CD4-positive, alpha-beta T cell (primary cell): Measurements from ENCODE around the gene PAF1. TPM values are rescaled to one million over a fixed set of nuclear protein-coding genes. Genes with fewer than 3 reads are reported as not detected.

Experiments
- ATAC-seq: fragments of 200-7000 bp; cut with Tn5 transposase; one replicate; pipeline ENCODE4 v1.10.0; 2022; ENCODE audit warnings: mild to moderate bottlenecking; ENCODE audit not compliant: poor library complexity
- CTCF ChIA-PET: fragments of 350-600 bp; sonication (Branson Sonifier 250); formaldehyde crosslinking; loops from one replicate; lab custom pipeline; 2021; ENCODE audit warnings: antibody characterized with exemption, inconsistent platforms; lab: Charles Lee
- POLR2A ChIA-PET: fragments of 350-600 bp; sonication (Branson Sonifier 250); formaldehyde crosslinking; loops from one replicate; lab custom pipeline; 2021; ENCODE audit warnings: antibody characterized with exemption, inconsistent platforms; lab: Charles Lee
- DNase-seq, 14 experiments: peaks; one replicate each; pipeline ENCODE4 v3.0.0-alpha.2; 2013 to 2020; ENCODE audit warnings: mixed read lengths in 2 of 14
- H3K27ac ChIP-seq, 2 donors: one replicate each; pipeline versions ENCODE4 v1.5.1 to v1.7.0; 2013; ENCODE audit warnings: low read length in 2 of 2, low read depth in 1 of 2, mild to moderate bottlenecking in 1 of 2
- H3K27me3 ChIP-seq, 2 experiments: 1 replicate in 1 of 2; 2 replicates in 1 of 2; pipeline versions ENCODE4 v1.6.1 to v1.7.0; 2013; ENCODE audit warnings: low read length in 2 of 2, control low read depth in 1 of 2, mild to moderate bottlenecking in 1 of 2, moderate library complexity in 1 of 2; ENCODE audit not compliant: insufficient read depth in 2 of 2, control insufficient read depth in 1 of 2
- H3K36me3 ChIP-seq: one replicate; pipeline ENCODE4 v1.6.1; 2013; ENCODE audit warnings: low read length, control low read depth; ENCODE audit not compliant: insufficient read depth
- H3K4me1 ChIP-seq: one replicate; pipeline ENCODE4 v1.6.1; 2013; ENCODE audit warnings: low read length, control low read depth; ENCODE audit not compliant: insufficient read depth
- H3K4me3 ChIP-seq: one replicate; pipeline ENCODE4 v1.5.1; 2013; ENCODE audit warnings: mild to moderate bottlenecking, low read length, moderate library complexity
- H3K9me3 ChIP-seq, 2 experiments: 1 replicate in 1 of 2; 2 replicates in 1 of 2; pipeline versions ENCODE4 v1.6.1 to v1.7.0; 2013; ENCODE audit warnings: low read length in 2 of 2, mild to moderate bottlenecking in 2 of 2, control low read depth in 1 of 2, moderate library complexity in 1 of 2; ENCODE audit not compliant: control insufficient read depth in 1 of 2, insufficient read depth in 1 of 2
- H3K27ac Mint-ChIP-seq: one replicate; pipeline ENCODE4 v1.8.0; 2020; ENCODE audit warnings: mixed read lengths
- H3K27me3 Mint-ChIP-seq: one replicate; pipeline ENCODE4 v1.8.0; 2021; ENCODE audit warnings: mixed read lengths
- H3K36me3 Mint-ChIP-seq: one replicate; pipeline ENCODE4 v1.8.0; 2021; ENCODE audit warnings: low read depth, mixed read lengths
- H3K4me1 Mint-ChIP-seq: one replicate; pipeline ENCODE4 v1.8.0; 2021; ENCODE audit warnings: low read depth, mixed read lengths
- H3K4me3 Mint-ChIP-seq: one replicate; pipeline ENCODE4 v1.8.0; 2020; ENCODE audit warnings: mild to moderate bottlenecking, mixed read lengths
- H3K9me3 Mint-ChIP-seq: one replicate; pipeline ENCODE4 v1.8.0; 2020; ENCODE audit warnings: mixed read lengths
- intact Hi-C, 2 experiments: fragments of 100-400 bp; cut with DNase I in 1 of 2; cut with micrococcal nuclease in 1 of 2; formaldehyde crosslinking; loops; one replicate each; pipeline versions ENCODE4 v1.15.1 to v1.9.0; 2023 to 2025; cut with DNase I, micrococcal nuclease
- total RNA-seq, 174 experiments: library from RNA in 2 of 174; stranded (reverse) in 2 of 174; gene quantifications; one replicate each; pipeline ENCODE4 v1.2.3 and lab custom pipeline; 2021 to 2026
- TF ChIP-seq, protein P1 (sequence below): fragments of 200-600 bp; IDR thresholded peaks from one replicate; pipeline ENCODE4 v1.8.0; 2022; ENCODE audit warnings: antibody characterized with exemption, mild to moderate bottlenecking

PAF1 gene
- total RNA-seq, 2 experiments from 2014 or later, result 99.6 to 101 TPM

DNA sequence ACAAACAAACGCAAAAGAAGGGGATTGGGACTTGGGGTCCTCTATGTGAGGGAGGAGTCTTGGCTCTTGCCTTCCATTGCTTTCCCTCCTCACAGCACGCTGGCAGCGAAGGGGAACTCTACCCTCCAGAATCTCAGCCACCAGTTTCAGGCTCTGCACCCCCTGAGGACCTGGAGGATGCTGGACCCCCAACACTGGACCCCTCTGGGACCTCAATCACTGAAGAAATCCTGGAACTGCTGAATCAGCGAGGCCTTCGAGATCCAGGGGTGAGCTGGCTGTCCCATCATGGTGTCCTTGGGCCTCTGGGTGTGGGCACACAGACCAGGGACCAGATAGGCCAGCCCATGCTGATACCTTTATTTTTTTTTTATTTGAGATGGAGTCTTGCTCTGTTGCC, 31.1 kb upstream of the PAF1 start:
- intact Hi-C loops, result no loop called here
- H3K9me3 ChIP-seq, result no peaks in the 10 kb centered on the region
- POLR2A ChIA-PET, result interaction anchor here (1.6 kb wide), 1 partner anchor 14 kb away, joined by 3 read pairs; the partner anchor contains the start of gene RPS16
- DNase-seq (peak in 2 of 14 experiments; percentile 17 to 39), ATAC-seq (no peak)
- H3K27ac ChIP-seq, result no peak overlapping the region
- H3K36me3 ChIP-seq, result peaks cover 31% of the 10 kb centered on the region
- no peaks in the 10 kb centered on the region for H3K4me1 Mint-ChIP-seq
- H3K27ac Mint-ChIP-seq, result no peak overlapping the region
- no peaks in the 10 kb centered on the region for H3K9me3 Mint-ChIP-seq
- TF ChIP-seq, protein P1, sequence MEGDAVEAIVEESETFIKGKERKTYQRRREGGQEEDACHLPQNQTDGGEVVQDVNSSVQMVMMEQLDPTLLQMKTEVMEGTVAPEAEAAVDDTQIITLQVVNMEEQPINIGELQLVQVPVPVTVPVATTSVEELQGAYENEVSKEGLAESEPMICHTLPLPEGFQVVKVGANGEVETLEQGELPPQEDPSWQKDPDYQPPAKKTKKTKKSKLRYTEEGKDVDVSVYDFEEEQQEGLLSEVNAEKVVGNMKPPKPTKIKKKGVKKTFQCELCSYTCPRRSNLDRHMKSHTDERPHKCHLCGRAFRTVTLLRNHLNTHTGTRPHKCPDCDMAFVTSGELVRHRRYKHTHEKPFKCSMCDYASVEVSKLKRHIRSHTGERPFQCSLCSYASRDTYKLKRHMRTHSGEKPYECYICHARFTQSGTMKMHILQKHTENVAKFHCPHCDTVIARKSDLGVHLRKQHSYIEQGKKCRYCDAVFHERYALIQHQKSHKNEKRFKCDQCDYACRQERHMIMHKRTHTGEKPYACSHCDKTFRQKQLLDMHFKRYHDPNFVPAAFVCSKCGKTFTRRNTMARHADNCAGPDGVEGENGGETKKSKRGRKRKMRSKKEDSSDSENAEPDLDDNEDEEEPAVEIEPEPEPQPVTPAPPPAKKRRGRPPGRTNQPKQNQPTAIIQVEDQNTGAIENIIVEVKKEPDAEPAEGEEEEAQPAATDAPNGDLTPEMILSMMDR, result no peak
- CTCF ChIA-PET, result no interaction called here
- H3K4me3 ChIP-seq, result no peak overlapping the region
- peaks cover 53% of the 10 kb centered on the region for H3K36me3 Mint-ChIP-seq
- H3K4me1 ChIP-seq, result no peaks in the 10 kb centered on the region
- H3K27me3 ChIP-seq, result no peaks in the 10 kb centered on the region
- no peaks in the 10 kb centered on the region for H3K27me3 Mint-ChIP-seq
- H3K4me3 Mint-ChIP-seq, result no peak overlapping the region

DNA sequence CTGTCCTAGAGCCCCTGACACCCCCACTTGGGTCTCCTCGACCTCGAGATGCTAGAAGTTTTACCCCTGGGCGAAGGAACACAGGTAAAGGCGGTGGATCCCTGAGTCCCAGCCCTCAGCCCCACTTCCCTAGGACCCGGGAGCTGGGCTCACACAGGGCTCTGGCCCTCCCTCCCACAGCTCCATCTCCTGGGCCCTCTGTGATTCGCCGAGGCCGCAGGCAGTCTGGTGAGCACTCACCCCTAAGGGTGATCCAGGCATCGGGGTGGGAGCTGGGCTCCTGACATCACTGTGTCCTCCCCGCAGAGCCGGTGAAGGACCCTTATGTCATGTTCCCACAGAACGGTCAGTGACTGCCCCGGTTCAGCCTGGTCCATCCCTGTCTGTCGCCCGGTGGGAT, 29.9 kb upstream of the PAF1 start:
- TF ChIP-seq, protein P1, result no peak
- DNase-seq, result peak in 2 of 14 experiments; percentile 11 to 43
- Histone ChIP-seq H3K4me1 (no peaks in the 10 kb centered on the region), H3K27me3 (no peaks in the 10 kb centered on the region), H3K9me3 (no peaks in the 10 kb centered on the region), H3K36me3 (peaks cover 31% of the 10 kb centered on the region), H3K27ac (no peak overlapping the region), H3K4me3 (no peak overlapping the region)
- Mint-ChIP-seq H3K4me3 (no peak overlapping the region), H3K4me1 (no peaks in the 10 kb centered on the region), H3K27me3 (no peaks in the 10 kb centered on the region), H3K27ac (no peak overlapping the region), H3K9me3 (no peaks in the 10 kb centered on the region), H3K36me3 (peaks cover 48% of the 10 kb centered on the region)
- ATAC-seq, result no peak
- intact Hi-C loops, result no loop called here
- ChIA-PET POLR2A (interaction anchor here (0.9 to 1.6 kb wide), 2 partner anchors 8 to 15 kb away, joined by 3 read pairs; partner anchors contain the start of genes PLEKHG2 and RPS16), CTCF (interaction anchor here (0.6 to 1.4 kb wide), 2 partner anchors 9 to 210 kb away, joined by 3 to 6 read pairs; partner anchors contain the start of gene PLEKHG2)

DNA sequence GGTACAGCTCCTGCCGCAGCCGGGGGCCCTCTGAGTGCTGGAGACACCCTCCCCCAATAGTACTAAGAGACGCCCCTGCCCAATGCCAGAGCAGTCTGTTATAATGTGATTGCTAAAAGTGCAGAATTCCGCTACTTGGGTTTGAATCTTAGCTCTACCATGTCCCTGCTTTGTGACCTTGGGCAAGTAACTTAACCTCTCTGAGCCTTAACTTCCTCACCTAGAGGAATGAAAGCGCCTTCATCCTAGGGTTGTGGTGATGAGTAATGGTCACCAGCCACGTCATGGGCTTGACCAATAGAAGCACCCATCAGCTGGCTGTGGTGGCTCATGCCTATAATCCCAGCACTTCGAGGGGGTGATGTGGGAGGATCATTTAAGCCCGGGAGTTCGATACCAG, 28.1 kb upstream of the PAF1 start:
- Histone ChIP-seq H3K4me1 (peaks cover 13% of the 10 kb centered on the region), H3K36me3 (peaks cover 29% of the 10 kb centered on the region), H3K27ac (no peak overlapping the region), H3K4me3 (no peak overlapping the region), H3K9me3 (no peaks in the 10 kb centered on the region), H3K27me3 (no peaks in the 10 kb centered on the region)
- intact Hi-C loops, result loop anchor here in 1 of 2 experiments (10.0 kb wide), 1 partner anchor 294 kb away; the partner anchor contains the start of gene PAK4
- no peak overlapping the region for H3K4me3 Mint-ChIP-seq
- ATAC-seq, result no peak
- ChIA-PET POLR2A (interaction anchor here (1.0 to 2.2 kb wide), 2 partner anchors 17 to 28 kb away, joined by 5 to 8 read pairs; partner anchors contain the start of genes MED29, PAF1 and RPS16), CTCF (no interaction called here)
- peak in 2 of 14 experiments; percentile 19 to 41 for DNase-seq
- peaks cover 7% of the 10 kb centered on the region for H3K4me1 Mint-ChIP-seq
- H3K27ac Mint-ChIP-seq, result peak overlapping the region; percentile 42
- H3K9me3 Mint-ChIP-seq, result no peaks in the 10 kb centered on the region
- peaks cover 45% of the 10 kb centered on the region for H3K36me3 Mint-ChIP-seq
- TF ChIP-seq, protein P1, result no peak
- H3K27me3 Mint-ChIP-seq, result no peaks in the 10 kb centered on the region
